GM21515 (cell line): Measurements from ENCODE around the gene RPS3.
"Not testable (repeated sequence)": the region's sequence is repeated elsewhere in the genome, so short reads cannot be mapped to it uniquely, and the experiment has no call there.

Experiments
- ATAC-seq: cut with Tn5 transposase; IDR thresholded peaks from one replicate; pipeline ENCODE4 v1.9.1; 2021; ENCODE audit not compliant: unreplicated experiment

RPS3 gene

DNA sequence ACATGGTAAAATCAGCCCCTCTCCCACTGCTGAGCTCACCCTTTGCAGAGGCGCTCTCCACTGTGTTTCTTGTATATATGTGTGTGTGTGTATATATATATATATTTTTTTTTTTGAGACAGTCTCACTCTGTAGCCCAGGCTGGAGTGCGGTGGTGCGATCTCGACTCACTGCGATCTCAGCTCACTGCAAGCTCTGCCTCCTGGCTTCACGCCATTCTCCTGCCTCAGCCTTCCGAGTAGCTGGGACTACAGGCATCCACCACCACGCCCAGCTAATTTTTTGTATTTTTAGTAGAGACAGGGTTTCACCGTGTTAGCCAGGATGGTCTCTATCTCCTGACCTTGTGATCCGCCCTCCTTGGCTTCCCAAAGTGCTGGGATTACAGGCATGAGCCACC, 13.8 kb downstream of the RPS3 start:
- ATAC-seq = not testable (repeated sequence)

DNA sequence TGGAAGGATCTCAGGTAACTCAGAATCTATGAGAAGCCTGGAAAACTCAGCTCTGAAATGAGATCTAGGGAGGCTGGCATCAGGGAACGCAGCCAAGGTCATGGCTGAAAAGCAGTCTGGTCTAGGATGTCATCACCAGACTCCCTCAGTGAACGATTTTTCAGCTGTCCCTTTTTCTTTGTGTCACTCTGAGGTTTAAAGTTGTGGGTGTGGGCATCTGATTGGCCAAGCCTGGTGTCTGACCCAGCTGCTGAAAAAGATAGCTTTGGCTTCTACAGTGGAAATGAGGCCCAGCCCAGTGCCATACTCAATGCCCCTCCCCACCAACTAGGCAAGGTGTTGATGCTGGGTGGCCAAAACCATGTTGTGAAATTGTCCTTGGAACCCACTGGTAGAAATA, 14.5 kb downstream of the RPS3 start:
- no peak for ATAC-seq

DNA sequence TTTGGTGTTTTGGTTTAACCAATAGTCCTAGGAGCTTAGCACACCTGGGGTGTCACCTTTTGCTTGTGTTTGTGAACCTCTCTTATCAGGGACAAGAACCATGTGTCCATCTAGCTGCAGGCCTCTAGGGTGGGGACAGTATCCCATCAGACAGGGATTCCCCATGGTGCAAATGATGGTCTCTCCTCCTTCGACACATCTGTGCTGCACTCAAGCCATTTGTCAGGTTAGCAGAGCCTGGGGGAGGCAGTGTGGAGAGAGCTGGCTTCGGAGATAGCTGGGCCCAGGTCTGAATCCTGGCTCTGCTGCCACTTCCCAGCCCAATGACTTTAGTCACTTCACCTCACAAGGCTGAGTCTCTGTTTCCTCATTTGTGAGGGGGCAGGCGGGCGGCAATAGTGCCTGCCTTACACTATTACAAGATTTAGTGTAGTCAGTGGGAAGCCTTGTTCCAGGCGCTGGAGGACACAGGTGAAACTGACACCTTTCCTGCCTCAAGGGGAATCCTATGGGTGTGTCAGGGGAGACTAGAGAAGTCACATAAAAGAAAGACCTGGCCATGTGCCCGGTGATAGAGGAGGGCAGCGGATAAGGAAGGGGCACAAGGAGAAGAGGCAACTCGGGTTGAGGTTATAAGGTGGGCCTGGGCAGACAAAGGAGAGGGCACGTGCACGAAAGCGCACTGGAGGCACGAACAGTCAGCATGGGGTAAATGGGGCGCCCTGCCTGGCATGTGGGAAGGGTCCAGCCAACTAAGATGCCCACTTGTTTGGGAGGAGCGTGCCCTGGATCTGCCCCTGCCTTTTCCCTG, 21.1 kb downstream of the RPS3 start:
- no peak for ATAC-seq

DNA sequence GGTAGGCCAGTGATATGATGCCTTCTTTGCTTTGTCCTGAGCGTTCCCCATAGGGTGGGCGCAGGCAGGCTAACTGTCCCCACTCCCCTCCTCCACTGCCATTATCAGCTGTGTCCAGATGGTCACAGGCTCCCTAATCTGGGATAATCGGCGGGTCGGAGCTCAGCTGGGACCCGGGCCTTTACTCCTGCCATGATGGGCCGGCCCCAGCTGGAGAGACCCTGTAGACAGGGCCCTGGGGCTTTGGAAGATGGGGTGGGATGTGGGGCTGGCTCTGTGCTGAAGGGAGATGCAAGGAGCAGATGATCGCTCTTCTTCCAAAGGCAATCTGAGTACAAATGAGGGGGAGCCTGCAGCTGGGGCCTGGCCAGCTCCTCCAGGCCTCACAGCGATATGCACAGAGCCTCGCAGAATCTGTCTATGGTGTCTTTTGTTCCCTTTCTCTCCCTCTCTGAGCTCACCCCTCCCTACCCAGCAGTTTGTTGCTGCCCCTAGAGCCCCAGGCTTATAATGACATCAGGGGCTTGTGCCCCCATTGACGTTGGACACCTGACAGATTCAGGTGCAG, 21.8 kb downstream of the RPS3 start:
- ATAC-seq = no peak

DNA sequence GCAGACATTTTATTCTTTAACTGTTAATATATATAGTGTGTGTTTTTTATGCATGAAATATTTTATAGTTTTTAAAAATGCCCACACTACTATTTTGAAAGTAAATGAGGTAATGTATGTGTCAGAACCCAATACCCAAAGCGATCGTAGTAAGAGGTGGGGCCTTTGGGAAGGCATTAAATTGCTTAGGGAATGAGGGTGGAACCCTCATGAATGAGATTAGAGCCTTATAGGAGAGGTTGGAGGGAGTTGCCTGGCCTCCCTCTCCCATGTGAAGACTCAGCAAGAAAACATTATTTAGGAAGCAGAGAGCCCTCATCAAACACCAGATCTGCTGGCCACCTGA, 22.6 kb downstream of the RPS3 start:
- no peak for ATAC-seq

DNA sequence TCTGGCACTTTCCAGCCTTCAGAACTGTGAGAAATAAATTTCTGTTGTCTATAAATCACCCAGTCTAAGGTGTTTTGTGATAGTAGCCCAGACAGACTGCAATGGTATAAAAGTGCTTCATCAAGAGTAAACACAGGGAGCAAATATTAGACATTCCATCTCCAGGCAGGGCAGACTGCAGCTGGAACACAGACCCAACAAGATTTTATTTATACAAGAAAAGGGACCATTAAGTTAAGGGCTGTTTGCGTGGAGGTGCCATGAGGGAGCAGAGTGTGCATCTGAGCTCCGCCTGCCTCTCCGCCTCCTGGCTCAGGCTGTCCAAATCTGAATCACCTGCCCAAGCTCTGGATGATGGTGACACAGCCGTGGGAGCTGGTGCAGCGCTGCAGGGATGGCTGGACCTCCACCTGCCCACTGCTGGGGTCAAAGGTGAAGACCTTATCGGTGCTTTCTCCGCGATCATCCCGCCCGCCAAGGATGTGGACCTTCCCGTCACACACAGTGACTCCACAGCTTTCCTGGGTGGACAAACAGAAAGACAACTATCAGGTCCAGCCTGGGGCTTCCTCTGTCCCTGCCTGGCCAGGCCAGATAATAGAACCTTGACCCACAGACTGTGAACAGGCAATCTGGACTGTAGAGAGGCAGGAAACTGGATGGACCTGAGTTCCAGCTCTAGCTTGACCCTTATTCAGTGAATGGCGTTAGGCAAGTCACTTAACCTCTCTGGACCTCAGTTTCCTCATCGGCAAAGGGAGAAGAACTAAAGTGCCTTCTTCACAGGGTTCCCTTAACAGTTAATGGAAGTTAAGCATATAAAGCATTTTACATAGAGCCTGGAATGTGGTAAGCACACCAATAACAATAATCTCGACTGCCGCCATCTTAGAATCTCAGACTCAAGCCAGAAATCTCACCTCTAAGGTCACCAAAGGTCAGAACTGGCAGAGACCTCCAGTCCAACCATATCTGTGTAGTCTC, 23.2 kb downstream of the RPS3 start:
- ATAC-seq = no peak

DNA sequence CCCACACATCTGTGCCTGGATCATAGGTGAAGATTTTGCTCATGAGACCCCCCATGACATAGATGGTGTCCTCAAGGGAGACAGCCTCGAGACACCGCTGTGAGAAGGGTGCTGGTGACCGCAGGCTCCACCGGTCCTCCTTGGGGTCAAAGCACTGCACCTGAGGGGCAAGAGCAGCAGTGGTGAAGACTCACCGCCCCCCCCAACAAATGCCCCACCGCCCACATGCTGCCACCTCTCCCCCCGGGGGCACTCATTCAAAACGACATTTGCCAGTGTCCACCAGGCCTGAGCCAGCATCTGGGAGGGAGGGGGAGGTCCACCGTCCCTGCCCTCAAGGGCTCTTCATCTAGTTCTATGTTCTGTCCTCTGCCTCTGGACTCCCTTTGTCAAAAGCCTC, 24.4 kb downstream of the RPS3 start:
- ATAC-seq = no peak

DNA sequence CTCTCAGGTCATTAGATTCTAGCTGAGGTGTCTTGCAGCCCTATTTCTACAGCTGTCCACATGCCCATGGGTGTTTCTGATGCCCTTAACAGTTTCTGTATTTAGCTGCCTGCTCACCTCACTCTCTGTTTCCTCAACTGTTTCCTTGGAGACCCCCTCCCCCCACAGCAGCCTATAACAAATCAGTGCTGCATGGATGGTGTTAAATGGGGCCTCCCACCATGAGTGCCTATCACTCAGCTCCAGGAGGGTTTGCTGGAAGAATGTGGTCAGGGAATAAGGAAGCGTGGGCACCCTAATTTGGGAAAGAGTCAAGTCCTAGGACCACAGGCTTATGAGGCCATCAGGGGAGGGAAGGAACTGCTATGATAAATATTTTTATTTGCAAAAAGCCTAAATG, 25.1 kb downstream of the RPS3 start:
- no peak for ATAC-seq

DNA sequence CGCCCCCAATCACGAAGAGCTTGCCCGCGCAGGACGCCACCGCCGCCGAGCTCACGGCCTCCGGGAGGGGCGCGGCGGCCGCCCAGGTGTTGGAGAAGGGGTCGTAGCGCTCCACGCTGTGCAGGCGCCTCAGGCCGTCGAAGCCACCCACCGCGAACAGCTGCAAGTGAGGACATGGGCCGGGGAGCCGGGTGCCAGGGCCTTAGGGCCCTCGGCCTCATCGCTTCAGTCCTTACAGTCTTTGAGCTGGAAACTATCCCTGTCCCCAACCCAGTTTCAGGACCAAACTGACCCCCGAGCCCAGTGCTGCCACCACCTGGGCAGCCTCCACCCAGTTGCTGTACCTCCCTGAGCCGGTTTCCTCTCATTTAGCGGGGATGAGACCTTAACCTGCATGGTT, 26.1 kb downstream of the RPS3 start:
- ATAC-seq = no peak

DNA sequence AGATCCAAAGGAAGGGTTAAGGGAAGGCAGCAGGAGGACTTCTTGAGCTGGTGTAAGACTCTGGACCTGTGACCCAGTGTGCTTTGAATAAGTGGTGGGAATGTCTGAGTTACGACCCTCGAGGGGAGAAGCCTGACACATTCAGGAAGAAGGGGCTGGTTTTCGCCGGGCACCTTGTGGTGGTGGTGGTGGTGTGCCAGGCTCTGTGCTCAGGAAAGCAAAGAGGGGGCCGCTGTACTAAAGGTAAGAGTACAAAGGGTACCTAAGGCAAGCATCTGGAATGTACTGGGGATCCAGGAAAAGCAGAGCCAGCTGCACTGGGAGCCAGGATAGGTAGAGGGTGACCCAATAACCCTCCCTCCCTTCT, 27.4 kb downstream of the RPS3 start:
- ATAC-seq = no peak

DNA sequence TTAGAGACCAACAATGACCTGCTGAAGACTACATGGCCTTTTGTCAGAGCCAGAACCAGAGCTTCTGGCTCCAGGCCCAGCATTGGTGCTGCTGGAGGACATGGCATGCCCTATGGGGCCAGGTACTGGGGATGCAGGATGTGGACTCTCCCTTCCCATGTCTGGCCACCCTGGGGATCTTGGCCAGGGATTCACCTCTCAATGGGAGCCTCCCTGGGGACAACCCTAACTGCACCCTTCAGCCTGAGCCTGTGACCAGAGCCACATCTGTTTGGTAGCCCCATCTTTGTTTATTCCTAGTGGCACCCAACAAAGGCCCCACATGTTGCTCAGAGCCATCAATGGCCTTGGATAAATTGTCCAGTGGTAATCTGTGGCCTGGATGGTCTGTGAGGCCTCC, 27.9 kb downstream of the RPS3 start:
- no peak for ATAC-seq

DNA sequence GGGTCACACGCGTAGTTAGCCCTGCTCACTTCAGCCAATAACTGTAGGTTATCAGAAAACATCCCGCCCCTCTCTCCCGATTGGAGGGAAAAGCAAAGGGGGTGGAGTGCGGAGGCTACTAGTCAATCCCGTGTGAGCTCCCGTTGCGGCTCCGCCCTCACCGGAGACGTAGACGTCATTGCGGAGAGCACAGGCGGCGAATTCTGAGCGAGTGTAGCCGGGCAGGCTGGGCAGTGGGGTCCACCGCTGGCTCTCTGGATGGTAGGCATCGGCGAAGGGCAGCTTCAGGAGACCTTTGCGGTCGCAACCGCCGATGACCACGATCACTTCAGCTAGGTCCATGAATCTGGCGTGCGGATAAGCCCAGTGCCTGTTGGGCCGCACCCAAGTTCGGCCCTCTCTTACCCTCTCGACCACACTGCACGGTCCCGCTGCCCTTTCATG, 29.0 kb downstream of the RPS3 start:
- no peak for ATAC-seq

DNA sequence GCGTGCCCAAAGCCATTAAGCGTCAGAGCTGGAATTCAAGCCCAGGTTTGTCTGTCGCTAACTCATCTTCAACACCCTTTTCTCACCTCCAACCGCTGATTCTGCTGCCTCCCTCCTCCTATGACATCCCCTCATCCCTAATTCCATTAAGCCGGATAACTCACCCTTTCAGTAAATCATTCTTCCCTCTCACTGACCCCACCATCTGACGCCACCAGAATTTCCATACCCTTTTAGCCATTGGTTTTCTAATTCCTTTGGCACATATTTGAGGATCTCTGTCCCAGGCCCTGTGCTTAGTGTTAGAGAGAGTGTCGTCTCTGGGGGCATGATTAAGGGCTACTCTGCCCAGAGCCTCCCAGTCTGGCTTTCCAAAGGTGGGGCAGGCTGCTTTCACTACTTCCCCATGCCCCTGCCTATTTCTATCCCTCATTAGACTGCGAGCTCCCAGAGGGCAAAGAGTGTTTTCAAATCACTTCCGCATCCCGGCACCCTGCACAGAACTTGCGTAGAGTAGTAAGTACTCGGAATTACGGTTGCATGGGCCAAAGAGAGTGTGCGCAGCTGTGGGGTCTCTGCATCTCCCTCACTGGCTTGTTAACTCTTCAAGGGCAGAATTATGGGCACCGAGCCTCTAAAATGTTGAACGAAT, 29.8 kb downstream of the RPS3 start:
- ATAC-seq = no peak

DNA sequence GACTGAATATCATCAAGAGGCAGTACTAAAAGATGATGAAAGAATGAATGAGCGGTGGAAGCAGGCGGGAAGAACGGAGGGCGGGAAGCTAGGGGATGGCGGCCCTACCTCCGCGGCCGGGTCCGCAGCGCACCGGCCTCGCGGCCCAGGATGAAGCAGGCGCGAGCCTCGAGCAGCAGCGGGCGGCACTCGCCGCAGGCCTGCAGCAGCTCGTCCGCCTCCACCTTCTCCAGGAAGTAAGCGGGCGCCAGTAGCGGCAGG, 30.3 kb downstream of the RPS3 start:
- no peak for ATAC-seq

DNA sequence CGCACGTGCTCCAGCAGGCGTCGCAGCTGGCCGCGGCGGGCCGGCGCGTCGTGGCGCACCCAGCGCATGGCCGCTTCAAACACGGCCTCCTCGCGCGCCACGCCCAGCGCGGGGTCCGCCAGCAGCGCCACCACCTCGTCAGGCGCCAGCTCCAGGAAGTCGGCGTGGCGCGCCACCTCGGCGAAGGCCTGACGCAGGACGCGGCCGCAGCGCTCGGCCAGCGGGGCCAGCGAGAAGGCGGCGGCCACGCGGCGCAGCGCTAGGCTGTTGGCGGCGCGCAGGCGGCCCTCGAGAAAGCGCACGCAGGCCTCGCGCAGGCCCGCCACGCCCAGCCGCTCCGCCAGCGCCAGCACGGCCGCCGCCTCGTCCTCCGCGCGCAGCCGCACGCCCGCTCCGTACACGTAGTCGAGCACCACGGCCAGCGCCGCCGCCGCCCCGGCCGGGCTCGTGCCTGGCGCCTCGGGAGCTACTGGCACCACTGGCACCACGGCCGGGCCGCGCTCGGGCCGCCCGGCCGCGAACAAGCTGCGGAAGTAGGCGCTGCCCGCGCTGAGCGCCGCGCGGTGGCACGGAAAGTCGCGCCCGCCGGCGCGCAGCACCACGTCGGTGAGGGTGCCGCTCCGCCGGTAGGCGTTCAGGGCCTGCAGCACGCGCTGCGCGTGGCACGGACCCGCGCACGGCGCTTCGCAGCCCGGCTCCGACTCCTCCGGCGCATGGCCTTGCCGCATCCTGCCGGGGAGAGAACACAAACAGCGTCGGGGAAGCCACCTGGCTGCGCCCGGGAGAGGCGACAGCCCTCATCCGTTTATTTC, 30.8 kb downstream of the RPS3 start:
- no peak for ATAC-seq

DNA sequence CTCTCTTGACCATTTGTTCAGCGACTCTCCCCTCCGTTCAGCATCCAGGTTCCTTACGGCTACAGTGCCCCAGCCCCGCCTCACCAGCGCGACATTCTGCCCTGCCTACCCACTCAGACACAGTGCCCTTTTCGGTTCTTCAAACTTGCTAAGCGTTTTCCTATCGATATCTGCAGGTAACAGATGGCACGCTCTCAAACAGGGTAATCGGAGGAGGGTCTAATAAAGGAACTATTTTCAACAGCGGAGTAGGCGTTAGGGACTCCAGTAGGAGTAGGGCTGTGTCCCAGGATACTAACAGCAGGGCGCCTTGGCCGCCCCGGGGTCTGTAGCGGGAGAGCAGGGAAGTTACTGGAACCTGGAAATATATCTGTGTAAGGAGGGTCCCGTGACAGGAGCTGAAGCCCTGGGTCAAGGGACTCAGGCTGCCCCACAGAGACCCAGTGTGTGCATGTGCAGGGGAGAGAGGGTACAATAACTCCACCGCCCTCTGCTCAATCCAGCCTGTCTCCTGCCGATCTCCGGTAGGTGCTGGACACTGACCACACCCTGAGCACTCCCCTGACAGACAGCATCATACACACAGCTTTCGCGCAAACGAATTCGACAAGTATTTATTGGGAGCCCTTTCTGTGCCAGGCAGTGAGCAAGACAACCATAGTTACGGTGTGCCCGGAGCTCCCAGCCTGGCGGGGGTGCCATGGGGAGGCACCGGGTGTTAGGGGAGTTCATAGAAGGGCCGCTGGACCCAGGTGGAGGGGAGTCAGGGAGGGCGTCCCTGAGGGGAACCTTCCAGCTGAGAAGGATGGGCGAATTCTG, 31.6 kb downstream of the RPS3 start:
- no peak for ATAC-seq

DNA sequence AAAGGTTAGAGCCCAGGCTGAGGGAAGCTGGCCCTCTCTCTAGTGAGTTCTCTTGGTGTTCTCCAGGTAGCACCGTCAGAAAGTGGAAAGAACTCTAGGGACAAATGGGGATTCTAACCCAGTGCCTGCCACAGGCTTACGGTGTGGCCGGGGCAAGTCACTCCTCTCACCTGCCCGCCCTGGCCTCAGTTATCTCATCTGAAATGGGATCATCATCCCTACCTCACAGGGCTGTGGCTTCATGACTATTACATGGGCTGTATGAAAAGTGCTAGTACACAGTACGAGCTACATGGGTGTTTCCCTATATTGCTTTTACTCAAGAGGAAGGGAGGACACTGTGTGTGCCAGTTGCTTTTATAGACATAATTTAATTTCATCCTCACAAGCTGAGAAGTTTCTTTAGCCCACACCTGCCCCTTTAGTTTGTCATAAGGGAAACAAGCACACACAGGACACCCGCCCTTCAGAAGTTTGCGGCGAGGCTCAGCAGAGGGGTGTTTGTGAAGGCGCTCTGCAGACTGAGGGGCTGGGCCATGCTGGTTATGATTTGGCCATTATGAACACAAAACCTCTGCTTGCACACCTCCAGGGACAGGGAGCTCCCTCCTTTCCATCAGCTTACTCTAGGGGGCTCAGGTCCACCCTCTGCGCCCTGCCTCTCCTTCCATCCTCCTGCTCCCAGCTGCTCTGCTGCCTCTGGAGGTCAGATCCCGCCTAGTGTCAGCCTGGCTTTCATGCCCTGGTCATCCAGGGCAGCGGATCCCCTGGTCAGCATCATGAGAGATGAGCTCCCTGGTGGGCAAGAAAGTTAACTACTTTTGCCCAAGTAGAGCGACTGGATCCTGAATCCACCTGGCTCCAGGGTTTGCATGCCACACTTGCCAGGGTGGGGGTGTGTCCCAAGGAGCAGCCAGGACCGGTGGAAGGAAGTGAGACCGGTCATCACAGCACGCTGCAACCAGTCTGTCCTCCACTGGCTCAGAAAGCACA, 32.5 kb downstream of the RPS3 start:
- ATAC-seq = no peak

DNA sequence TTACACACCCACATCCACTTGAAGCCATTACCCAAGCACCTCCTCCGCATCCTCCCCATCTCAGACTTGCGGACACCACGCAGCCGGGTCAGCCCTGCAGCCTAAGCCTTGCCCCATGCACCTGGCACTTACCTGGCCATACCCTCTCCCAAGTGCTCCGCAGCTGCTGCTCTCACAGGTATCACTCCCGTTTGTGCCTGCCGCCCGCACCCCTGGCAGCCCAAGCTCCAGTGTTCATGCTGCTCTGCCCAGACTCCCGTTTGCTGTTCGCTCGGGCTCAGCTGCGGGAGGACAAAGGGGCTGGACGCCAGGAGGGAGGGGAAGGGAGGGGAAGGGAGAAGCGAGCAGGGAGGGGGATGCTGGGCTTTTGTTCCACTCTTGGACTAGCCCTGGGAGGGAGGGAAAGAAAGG, 33.6 kb downstream of the RPS3 start, which contains the start of gene KLHL35:
Gene KLHL35, minus strand, starts transcription at position 293 of the 411 bp plus-strand sequence. CDS start 2,574 bp downstream, outside the sequence.
- no peak for ATAC-seq

DNA sequence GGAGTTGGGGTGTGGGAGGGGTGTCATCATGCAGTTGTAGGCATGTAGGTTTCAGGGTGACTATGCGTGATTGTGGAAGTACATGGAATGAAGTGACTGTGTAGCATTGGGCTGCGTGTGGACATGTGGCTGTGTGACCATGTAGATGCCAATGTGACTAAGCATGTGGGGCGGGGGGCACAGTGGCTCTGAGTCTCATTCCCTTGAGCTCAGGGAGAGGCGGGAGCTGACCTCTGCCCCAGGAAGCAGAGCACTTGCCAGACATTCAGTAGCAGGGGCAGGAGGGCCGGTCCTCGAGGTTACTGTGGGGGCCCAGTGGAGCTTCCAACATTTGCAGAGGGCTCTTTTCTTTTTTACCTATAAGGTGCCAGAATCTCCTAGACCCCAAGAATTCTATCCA, 34.1 kb downstream of the RPS3 start:
- no peak for ATAC-seq
